ENCODE results near the gene MMP20.

The MMP20 gene

DNA sequence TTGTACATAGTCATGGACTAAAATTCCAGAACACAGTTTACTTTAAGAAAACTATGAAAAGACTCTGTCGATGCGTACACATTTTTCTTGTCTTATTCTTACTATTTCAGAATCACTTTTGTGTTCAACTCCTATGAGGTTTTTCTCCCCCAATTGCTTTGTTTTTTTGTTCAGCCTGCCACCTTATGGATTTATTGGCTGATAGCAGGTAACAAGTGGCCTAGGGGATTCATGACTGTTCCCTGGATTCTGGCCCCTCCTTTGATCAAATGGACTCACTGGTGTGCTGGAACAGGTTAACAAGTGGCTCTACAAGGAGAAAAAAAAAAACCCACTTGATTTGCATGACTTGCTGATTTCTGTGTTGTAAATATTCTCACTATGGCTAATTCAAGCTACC is 10.6 kb downstream of the MMP20 start:
- Histone ChIP-seq H3K9me3 (ENCODE audit: severe bottlenecking) (no peaks in the 10 kb centered on the region), H3K27me3 (ENCODE audit: insufficient read depth, low read depth, severe bottlenecking) (no peaks in the 10 kb centered on the region), H3K4me3 (ENCODE audit: low read depth, low read length) (no peak overlapping the region), H3K36me3 (no peaks in the 10 kb centered on the region), H3K27ac (no peak overlapping the region)
- TF ChIP-seq, protein P1, sequence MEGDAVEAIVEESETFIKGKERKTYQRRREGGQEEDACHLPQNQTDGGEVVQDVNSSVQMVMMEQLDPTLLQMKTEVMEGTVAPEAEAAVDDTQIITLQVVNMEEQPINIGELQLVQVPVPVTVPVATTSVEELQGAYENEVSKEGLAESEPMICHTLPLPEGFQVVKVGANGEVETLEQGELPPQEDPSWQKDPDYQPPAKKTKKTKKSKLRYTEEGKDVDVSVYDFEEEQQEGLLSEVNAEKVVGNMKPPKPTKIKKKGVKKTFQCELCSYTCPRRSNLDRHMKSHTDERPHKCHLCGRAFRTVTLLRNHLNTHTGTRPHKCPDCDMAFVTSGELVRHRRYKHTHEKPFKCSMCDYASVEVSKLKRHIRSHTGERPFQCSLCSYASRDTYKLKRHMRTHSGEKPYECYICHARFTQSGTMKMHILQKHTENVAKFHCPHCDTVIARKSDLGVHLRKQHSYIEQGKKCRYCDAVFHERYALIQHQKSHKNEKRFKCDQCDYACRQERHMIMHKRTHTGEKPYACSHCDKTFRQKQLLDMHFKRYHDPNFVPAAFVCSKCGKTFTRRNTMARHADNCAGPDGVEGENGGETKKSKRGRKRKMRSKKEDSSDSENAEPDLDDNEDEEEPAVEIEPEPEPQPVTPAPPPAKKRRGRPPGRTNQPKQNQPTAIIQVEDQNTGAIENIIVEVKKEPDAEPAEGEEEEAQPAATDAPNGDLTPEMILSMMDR (IDR thresholded peaks at IDR 0.05; ENCODE audit: low read depth, low read length), result no peak
- DNase-seq, result no peak

DNA sequence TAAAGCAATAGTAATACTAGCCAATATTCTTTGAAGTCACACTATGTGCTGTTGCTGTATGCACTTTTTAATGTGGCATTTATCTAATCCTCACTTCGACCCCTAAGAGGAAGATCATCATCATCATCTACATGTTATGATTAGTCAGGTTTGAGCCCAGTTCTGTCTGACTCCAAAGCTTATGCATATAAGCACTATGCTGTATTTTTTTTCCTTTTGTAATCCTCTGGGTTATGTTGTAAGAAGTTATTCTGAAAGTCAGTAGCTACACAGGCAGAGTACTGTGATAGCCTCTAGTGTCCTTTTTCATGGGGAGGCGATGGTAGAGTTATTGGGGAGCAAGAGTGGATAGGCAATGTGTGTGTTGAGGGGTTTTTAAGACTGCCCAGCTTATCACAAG is 11.1 kb downstream of the MMP20 start:
- no peak for DNase-seq
- TF ChIP-seq, protein P1 (IDR thresholded peaks at IDR 0.05; ENCODE audit: low read depth, low read length), result no peak
- H3K27me3 ChIP-seq (ENCODE audit: insufficient read depth, low read depth, severe bottlenecking), result no peaks in the 10 kb centered on the region
- no peaks in the 10 kb centered on the region for H3K36me3 ChIP-seq
- H3K4me3 ChIP-seq (ENCODE audit: low read depth, low read length), result no peak overlapping the region
- no peak overlapping the region for H3K27ac ChIP-seq
- no peaks in the 10 kb centered on the region for H3K9me3 ChIP-seq (ENCODE audit: severe bottlenecking)

DNA sequence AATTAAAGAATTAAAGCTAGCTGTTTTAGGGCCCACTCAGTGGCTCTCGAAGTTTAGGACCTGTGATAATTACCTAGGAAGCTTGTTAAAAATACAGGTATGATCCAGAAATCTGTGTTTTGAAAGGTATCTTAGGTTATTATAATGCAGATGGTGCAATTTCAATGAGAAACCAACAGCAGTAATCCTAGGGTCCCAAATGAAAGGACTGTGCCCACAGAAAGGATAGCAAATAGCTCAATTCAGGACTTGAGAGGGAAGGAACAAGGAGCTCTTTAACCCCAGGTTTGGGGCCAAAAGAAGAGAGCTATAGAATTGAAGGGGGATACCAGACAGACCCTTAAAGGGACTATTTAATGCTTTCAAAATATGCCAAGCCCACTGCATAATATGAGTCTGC is 11.7 kb downstream of the MMP20 start:
- Histone ChIP-seq H3K4me3 (ENCODE audit: low read depth, low read length) (no peak overlapping the region), H3K36me3 (no peaks in the 10 kb centered on the region), H3K27me3 (ENCODE audit: insufficient read depth, low read depth, severe bottlenecking) (no peaks in the 10 kb centered on the region), H3K9me3 (ENCODE audit: severe bottlenecking) (no peaks in the 10 kb centered on the region), H3K27ac (no peak overlapping the region)
- TF ChIP-seq, protein P1 (IDR thresholded peaks at IDR 0.05; ENCODE audit: low read depth, low read length), result no peak
- DNase-seq, result no peak

DNA sequence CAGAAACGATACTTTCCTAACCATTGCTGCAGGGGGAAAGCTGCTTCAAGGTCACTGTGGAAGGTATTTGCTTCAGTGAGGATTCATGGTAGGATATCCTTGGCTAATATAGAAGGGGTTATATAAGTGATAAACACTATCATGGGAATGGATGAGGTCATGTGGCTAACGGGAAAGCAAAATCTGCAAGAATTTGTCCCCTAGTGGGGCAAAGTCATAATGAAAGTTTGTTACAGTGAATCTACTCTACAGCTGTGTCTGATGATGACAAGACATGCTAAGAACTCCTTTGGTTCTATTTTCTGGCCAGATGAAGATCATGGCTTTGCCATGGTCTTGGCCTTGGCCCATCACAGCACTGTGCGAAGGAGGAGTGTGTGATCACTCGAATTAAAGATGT is 13.8 kb downstream of the MMP20 start:
- Histone ChIP-seq H3K27ac (no peak overlapping the region), H3K4me3 (ENCODE audit: low read depth, low read length) (no peak overlapping the region), H3K36me3 (no peaks in the 10 kb centered on the region), H3K27me3 (ENCODE audit: insufficient read depth, low read depth, severe bottlenecking) (no peaks in the 10 kb centered on the region), H3K9me3 (ENCODE audit: severe bottlenecking) (no peaks in the 10 kb centered on the region)
- DNase-seq, result no peak
- TF ChIP-seq, protein P1 (IDR thresholded peaks at IDR 0.05; ENCODE audit: low read depth, low read length), result no peak

DNA sequence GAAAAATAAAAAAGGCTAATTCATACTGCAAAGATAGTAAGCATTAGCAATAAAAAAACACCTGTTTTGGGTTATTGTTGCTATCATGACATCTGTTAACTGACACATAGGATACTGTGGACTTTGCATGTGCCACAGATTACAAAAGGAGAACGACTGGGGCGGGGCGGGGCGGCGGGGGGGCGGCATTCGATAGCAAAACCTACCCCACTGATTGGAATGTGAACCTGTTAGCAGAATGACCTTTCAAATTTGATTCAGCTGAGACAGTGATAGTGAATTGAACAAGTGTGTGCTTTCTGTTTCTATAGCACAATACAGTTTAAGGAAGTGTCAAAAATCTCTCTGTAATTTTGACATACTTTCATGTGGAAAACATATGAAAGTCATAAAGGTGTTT is 14.9 kb downstream of the MMP20 start:
- Histone ChIP-seq H3K4me3 (ENCODE audit: low read depth, low read length) (no peak overlapping the region), H3K27me3 (ENCODE audit: insufficient read depth, low read depth, severe bottlenecking) (no peaks in the 10 kb centered on the region), H3K9me3 (ENCODE audit: severe bottlenecking) (no peaks in the 10 kb centered on the region), H3K27ac (no peak overlapping the region), H3K36me3 (no peaks in the 10 kb centered on the region)
- TF ChIP-seq, protein P1 (IDR thresholded peaks at IDR 0.05; ENCODE audit: low read depth, low read length), result no peak
- no peak for DNase-seq

DNA sequence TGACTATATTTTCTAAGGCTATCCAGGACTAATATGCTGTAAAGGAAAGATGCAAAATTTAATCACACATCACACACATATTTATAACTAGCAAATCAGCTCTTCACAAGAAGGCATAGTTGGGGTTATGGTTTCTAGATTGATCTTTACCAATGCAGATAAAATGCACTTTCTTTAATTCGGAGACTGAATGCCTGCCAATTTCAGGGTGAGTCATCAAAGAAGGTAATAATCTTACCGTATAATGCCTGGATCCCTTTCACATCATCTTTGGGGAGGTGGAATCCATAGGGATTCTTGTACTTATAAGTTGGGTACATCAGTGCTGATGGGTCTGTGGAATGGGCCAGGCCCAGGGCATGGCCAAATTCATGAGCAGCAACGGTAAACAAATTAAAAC is 16.4 kb downstream of the MMP20 start:
- no peaks in the 10 kb centered on the region for H3K9me3 ChIP-seq (ENCODE audit: severe bottlenecking)
- TF ChIP-seq, protein P1 (IDR thresholded peaks at IDR 0.05; ENCODE audit: low read depth, low read length), result no peak
- no peak overlapping the region for H3K4me3 ChIP-seq (ENCODE audit: low read depth, low read length)
- H3K27ac ChIP-seq, result no peak overlapping the region
- no peaks in the 10 kb centered on the region for H3K27me3 ChIP-seq (ENCODE audit: insufficient read depth, low read depth, severe bottlenecking)
- DNase-seq, result no peak
- no peaks in the 10 kb centered on the region for H3K36me3 ChIP-seq
